HepG2 (cell line): ENCODE data around the gene POFUT2. TPM values are rescaled to one million over a fixed set of nuclear protein-coding genes. Genes with fewer than 3 reads are reported as not detected.

Experiments used
- ATAC-seq: fragments of 200-7000 bp; cut with Tn5 transposase; 3 replicates; pipeline ENCODE4 v1.9.1; 2020; ENCODE audit warnings: mild to moderate bottlenecking, moderate library complexity
- BruUV-seq: library from RNA; stranded (reverse); fragments of 400-500 nt; replicated peaks from 2 replicates; lab custom pipeline; 2021; lab: Mats Ljungman, UMichigan
- CTCF ChIA-PET: fragments of 300-600 bp; formaldehyde crosslinking; extraction: SDS; loops from one replicate; lab custom pipeline; 2021; ENCODE audit warnings: low total read pairs, inconsistent platforms, low intra/inter-chr PET ratio; lab: Yijun Ruan, JAX
- POLR2A ChIA-PET: fragments of 350-600 bp; sonication (Branson Sonifier 250); formaldehyde crosslinking; loops from one replicate; lab custom pipeline; 2020; ENCODE audit warnings: antibody characterized with exemption, inconsistent platforms; lab: Yijun Ruan, JAX
- DNase-seq: peaks from one replicate; pipeline ENCODE4 v3.0.0-alpha.2; 2015; ENCODE audit warnings: low spot score
- FAIRE-seq: peaks from 3 replicates; lab custom pipeline; 2011; peaks lifted over from hg19 to GRCh38; lab: Jason Lieb, UNC
- H2AFZ ChIP-seq: one replicate; pipeline ENCODE4 v1.6.1; 2011; ENCODE audit warnings: low read length, inconsistent platforms
- H3K27ac ChIP-seq: fragments of 300-600 bp; 3 replicates; pipeline ENCODE4 v1.8.0; 2011; ENCODE audit warnings: mixed run types, mild to moderate bottlenecking, mixed read lengths, low read length, inconsistent platforms; ENCODE audit not compliant: insufficient read depth; ENCODE audit errors: extremely low read length
- H3K27me3 ChIP-seq, 2 experiments: fragments of 200-600 bp in 1 of 2; 2 replicates in 1 of 2; 3 replicates in 1 of 2; pipeline versions ENCODE4 v1.6.0 to v1.8.0; 2011; ENCODE audit warnings: low read length in 2 of 2, mild to moderate bottlenecking in 2 of 2, moderate library complexity in 2 of 2, inconsistent platforms in 1 of 2; ENCODE audit not compliant: insufficient read depth in 2 of 2, control insufficient read depth in 1 of 2
- H3K36me3 ChIP-seq, 2 experiments: fragments of 200-600 bp in 1 of 2; replicated peaks in 1 of 2; 2 replicates in 1 of 2; 3 replicates in 1 of 2; pipeline versions ENCODE4 v1.5.1 to v1.8.0; 2011; ENCODE audit warnings: low read length in 2 of 2, inconsistent platforms in 1 of 2; ENCODE audit not compliant: insufficient read depth in 2 of 2, control insufficient read depth in 1 of 2
- H3K4me1 ChIP-seq: 2 replicates; pipeline ENCODE4 v1.5.1; 2012; ENCODE audit warnings: low read length, inconsistent platforms; ENCODE audit not compliant: insufficient read depth
- H3K4me2 ChIP-seq: 2 replicates; pipeline ENCODE4 v1.6.0; 2011; ENCODE audit warnings: low read depth, low read length, inconsistent platforms
- H3K4me3 ChIP-seq, 3 experiments: fragments of 200-600 bp in 1 of 3; sonication (generic), shearing (Covaris generic) in 1 of 3; replicated peaks in 1 of 3; 2 replicates each; pipeline ENCODE4 v1.5.1; 2011 to 2016; ENCODE audit warnings: low read length in 3 of 3, inconsistent platforms in 2 of 3, low read depth in 2 of 3, mild to moderate bottlenecking in 2 of 3, control low read depth in 1 of 3, mixed read lengths in 1 of 3; ENCODE audit not compliant: insufficient read depth in 1 of 3
- H3K79me2 ChIP-seq: one replicate; pipeline ENCODE4 v1.6.1; 2011; ENCODE audit warnings: low read length, inconsistent platforms; ENCODE audit not compliant: insufficient read depth
- H3K9ac ChIP-seq: 2 replicates; pipeline ENCODE4 v1.6.0; 2011; ENCODE audit warnings: mild to moderate bottlenecking, low read depth, low read length, inconsistent platforms; ENCODE audit not compliant: insufficient read depth
- H3K9me3 ChIP-seq: 2 replicates; pipeline ENCODE4 v1.5.1; 2012; ENCODE audit warnings: mild to moderate bottlenecking, low read length
- H4K20me1 ChIP-seq: 2 replicates; pipeline ENCODE4 v1.6.0; 2011; ENCODE audit warnings: inconsistent platforms, mild to moderate bottlenecking, low read length, moderate library complexity; ENCODE audit not compliant: insufficient read depth
- HDAC1 ChIP-seq: sonication (generic); formaldehyde crosslinking; IDR thresholded peaks from 2 replicates; pipeline ENCODE4 v1.5.1; 2020; ENCODE audit warnings: mild to moderate bottlenecking, missing genetic modification reagents
- NFE2L2 ChIP-seq: fragments of 150-350 bp; IDR thresholded peaks from 2 replicates; pipeline ENCODE4 v1.6.1; 2014; ENCODE audit warnings: low read length
- TAF1 ChIP-seq: sonication (generic); formaldehyde crosslinking; IDR thresholded peaks from 2 replicates; pipeline ENCODE4 v1.4.0; 2020; ENCODE audit warnings: missing genetic modification reagents
- TRIM24 ChIP-seq: sonication (generic); formaldehyde crosslinking; IDR thresholded peaks from 2 replicates; pipeline ENCODE4 v1.8.0; 2022; ENCODE audit warnings: mild to moderate bottlenecking, missing genetic modification reagents
- WIZ ChIP-seq: sonication (generic); formaldehyde crosslinking; IDR thresholded peaks from 2 replicates; pipeline ENCODE4 v1.5.1; 2020; ENCODE audit warnings: mild to moderate bottlenecking, missing genetic modification reagents
- XRCC5 ChIP-seq: fragments of 200-400 bp; formaldehyde crosslinking; optimal IDR thresholded peaks from 2 replicates; pipeline ENCODE3; 2017; ENCODE audit warnings: mild to moderate bottlenecking, low read length
- ZBTB1 ChIP-seq: sonication (generic); formaldehyde crosslinking; IDR thresholded peaks from 2 replicates; pipeline ENCODE4 v1.4.0; 2020; ENCODE audit warnings: missing genetic modification reagents, borderline replicate concordance
- ZFP41 ChIP-seq: sonication (generic); formaldehyde crosslinking; IDR thresholded peaks from 2 replicates; pipeline ENCODE4 v1.4.0; 2020; ENCODE audit warnings: mild to moderate bottlenecking, missing genetic modification reagents, borderline replicate concordance
- ZNF12 ChIP-seq: sonication (generic); formaldehyde crosslinking; IDR thresholded peaks from 2 replicates; pipeline ENCODE4 v1.5.0; 2020; ENCODE audit warnings: missing genetic modification reagents
- ZNF329 ChIP-seq: sonication (generic); formaldehyde crosslinking; IDR thresholded peaks from 2 replicates; pipeline ENCODE4 v1.9.0; 2021; ENCODE audit warnings: low read depth, mild to moderate bottlenecking, missing genetic modification reagents
- ZNF335 ChIP-seq: sonication (generic); formaldehyde crosslinking; IDR thresholded peaks from 2 replicates; pipeline ENCODE4 v1.4.0; 2020; ENCODE audit warnings: missing genetic modification reagents
- ZSCAN25 ChIP-seq: sonication (generic); formaldehyde crosslinking; IDR thresholded peaks from 2 replicates; pipeline ENCODE4 v1.8.0; 2022; ENCODE audit warnings: mild to moderate bottlenecking, missing genetic modification reagents
- WGBS: methylation state at CpG from one replicate; pipeline ENCODE4 v1.1.6; 2017; ENCODE audit warnings: low lambda C conversion rate; 5-methylcytosine and 5-hydroxymethylcytosine counted together
- in situ Hi-C: cut with HindIII; loops from 2 replicates; pipeline ENCODE4 v1.10.0; 2017; ENCODE audit warnings: low pct_unique_long_range_greater_than_20kb; ENCODE audit not compliant: extremely low pct_ligation_motif_present
- intact Hi-C: fragments of 100-400 bp; cut with micrococcal nuclease; formaldehyde crosslinking; loops from one replicate; pipeline ENCODE4 v1.10.0; 2022; ENCODE audit not compliant: unreplicated experiment
- polyA plus RNA-seq, 8 experiments: library from polyadenylated mRNA; depleted of rRNA in 3 of 8; stranded (reverse) in 7 of 8; unstranded in 1 of 8; fragments of >200 nt; fragmentation: Illumina TruSeq in 4 of 8; extraction: Trizol in 4 of 8; gene quantifications; 2 replicates each; pipeline versions ENCODE4 v1.2.1 to v1.2.3, GENCODE V29; 2011 to 2016; ENCODE audit warnings: low read depth in 4 of 8, missing spikeins in 1 of 8, mixed read lengths in 1 of 8; ENCODE audit not compliant: insufficient read depth in 1 of 8
- total RNA-seq, 5 experiments: library from RNA; depleted of rRNA; stranded (reverse); fragments of >200 nt; fragmentation: Illumina TruSeq; extraction: Trizol; gene quantifications; 2 replicates each; pipeline ENCODE4 v1.2.3, GENCODE V29; 2016; ENCODE audit warnings: low read depth in 1 of 5
- TF ChIP-seq, protein P1 (sequence below): sonication (generic); formaldehyde crosslinking; IDR thresholded peaks from 2 replicates; pipeline ENCODE4 v1.8.0; 2022; ENCODE audit warnings: missing genetic modification reagents, mild to moderate bottlenecking, borderline replicate concordance
- TF ChIP-seq, protein P2 (sequence below): sonication (generic); formaldehyde crosslinking; conservative IDR thresholded peaks from 2 replicates; pipeline ENCODE4 v1.5.0; 2020; ENCODE audit warnings: missing genetic modification reagents
- TF ChIP-seq, protein P3 (sequence below): sonication (generic); formaldehyde crosslinking; IDR thresholded peaks from 2 replicates; pipeline ENCODE4 v1.5.1; 2020; ENCODE audit warnings: mild to moderate bottlenecking, moderate library complexity, missing genetic modification reagents
- TF ChIP-seq, protein P4 (sequence below): sonication (generic); formaldehyde crosslinking; IDR thresholded peaks from 2 replicates; pipeline ENCODE4 v1.8.0; 2022; ENCODE audit warnings: missing genetic modification reagents, mild to moderate bottlenecking, moderate library complexity, borderline replicate concordance
- TF ChIP-seq, protein P5 (sequence below): sonication (generic); formaldehyde crosslinking; IDR thresholded peaks from 2 replicates; pipeline ENCODE4 v1.8.1; 2023; ENCODE audit warnings: mild to moderate bottlenecking, missing genetic modification reagents, borderline replicate concordance
- TF ChIP-seq, protein P6 (sequence below): sonication (generic); formaldehyde crosslinking; IDR thresholded peaks from 2 replicates; pipeline ENCODE4 v1.5.0; 2020; ENCODE audit warnings: missing genetic modification reagents, mild to moderate bottlenecking, borderline replicate concordance

POFUT2 gene
- total and polyA plus RNA-seq, 2 of the 13 experiments (the other 11 are each of a cell fraction or from before 2014, with no cell fraction given), result 22.8 to 24.0 TPM

DNA sequence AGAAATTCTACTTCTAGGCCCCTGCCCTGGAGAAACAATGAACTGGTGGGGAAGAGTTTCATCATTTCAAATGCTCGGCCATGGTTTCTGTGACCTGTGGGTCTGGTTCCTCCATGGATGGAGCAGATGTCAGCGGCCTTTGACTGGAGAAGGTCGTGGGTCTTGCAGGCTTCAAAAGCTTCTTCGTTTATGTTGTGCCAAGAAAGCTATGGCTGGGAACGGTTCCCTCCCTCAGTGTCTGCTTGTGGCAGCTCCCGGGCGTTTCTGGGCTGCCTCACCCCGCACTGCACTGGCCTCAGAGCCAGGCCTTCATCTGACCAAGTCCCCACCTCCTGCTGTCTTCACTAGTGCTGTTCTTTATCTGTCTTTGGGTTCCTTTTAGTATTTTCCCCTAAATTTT is 46.4 kb upstream of the POFUT2 start:
- no peaks in the 10 kb centered on the region for H3K9me3 ChIP-seq
- ChIA-PET CTCF (no interaction called here), POLR2A (interaction anchor here (0.8 kb wide), 1 partner anchor 191 kb away, joined by 3 read pairs; no protein-coding TSS in a partner anchor)
- FAIRE-seq (no peak), ATAC-seq (no peak), DNase-seq (no peak)
- peak overlapping the region; percentile 13; the same call in 1 of the 2 replicates for H3K4me2 ChIP-seq
- no peaks in the 10 kb centered on the region for H4K20me1 ChIP-seq
- no peaks in the 10 kb centered on the region for H3K36me3 ChIP-seq
- intact Hi-C loops, result no loop called here
- H3K79me2 ChIP-seq, result no peaks in the 10 kb centered on the region
- H3K9ac ChIP-seq, result no peak overlapping the region
- no peaks in the 10 kb centered on the region for H3K27me3 ChIP-seq
- no peak overlapping the region for H2AFZ ChIP-seq
- in situ Hi-C loops, result no loop called here
- H3K27ac ChIP-seq, result no peak overlapping the region
- H3K4me3 ChIP-seq, result no peak overlapping the region
- WGBS, result 46% methylated on average over 8 of the region's 8 CpGs
- no TSS peak for BruUV-seq
- H3K4me1 ChIP-seq, result peaks cover 84% of the 10 kb centered on the region
- TF ChIP-seq, protein P1, sequence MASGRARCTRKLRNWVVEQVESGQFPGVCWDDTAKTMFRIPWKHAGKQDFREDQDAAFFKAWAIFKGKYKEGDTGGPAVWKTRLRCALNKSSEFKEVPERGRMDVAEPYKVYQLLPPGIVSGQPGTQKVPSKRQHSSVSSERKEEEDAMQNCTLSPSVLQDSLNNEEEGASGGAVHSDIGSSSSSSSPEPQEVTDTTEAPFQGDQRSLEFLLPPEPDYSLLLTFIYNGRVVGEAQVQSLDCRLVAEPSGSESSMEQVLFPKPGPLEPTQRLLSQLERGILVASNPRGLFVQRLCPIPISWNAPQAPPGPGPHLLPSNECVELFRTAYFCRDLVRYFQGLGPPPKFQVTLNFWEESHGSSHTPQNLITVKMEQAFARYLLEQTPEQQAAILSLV, result no peak
- TF ChIP-seq, protein P2, sequence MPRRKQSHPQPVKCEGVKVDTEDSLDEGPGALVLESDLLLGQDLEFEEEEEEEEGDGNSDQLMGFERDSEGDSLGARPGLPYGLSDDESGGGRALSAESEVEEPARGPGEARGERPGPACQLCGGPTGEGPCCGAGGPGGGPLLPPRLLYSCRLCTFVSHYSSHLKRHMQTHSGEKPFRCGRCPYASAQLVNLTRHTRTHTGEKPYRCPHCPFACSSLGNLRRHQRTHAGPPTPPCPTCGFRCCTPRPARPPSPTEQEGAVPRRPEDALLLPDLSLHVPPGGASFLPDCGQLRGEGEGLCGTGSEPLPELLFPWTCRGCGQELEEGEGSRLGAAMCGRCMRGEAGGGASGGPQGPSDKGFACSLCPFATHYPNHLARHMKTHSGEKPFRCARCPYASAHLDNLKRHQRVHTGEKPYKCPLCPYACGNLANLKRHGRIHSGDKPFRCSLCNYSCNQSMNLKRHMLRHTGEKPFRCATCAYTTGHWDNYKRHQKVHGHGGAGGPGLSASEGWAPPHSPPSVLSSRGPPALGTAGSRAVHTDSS (CRISPR knock-in tag), result no peak
- no peak for TF ChIP-seq ZNF335 (CRISPR knock-in tag)
- TF ChIP-seq NFE2L2, result no peak
- no peak for TF ChIP-seq ZFP41
- TF ChIP-seq, protein P3, sequence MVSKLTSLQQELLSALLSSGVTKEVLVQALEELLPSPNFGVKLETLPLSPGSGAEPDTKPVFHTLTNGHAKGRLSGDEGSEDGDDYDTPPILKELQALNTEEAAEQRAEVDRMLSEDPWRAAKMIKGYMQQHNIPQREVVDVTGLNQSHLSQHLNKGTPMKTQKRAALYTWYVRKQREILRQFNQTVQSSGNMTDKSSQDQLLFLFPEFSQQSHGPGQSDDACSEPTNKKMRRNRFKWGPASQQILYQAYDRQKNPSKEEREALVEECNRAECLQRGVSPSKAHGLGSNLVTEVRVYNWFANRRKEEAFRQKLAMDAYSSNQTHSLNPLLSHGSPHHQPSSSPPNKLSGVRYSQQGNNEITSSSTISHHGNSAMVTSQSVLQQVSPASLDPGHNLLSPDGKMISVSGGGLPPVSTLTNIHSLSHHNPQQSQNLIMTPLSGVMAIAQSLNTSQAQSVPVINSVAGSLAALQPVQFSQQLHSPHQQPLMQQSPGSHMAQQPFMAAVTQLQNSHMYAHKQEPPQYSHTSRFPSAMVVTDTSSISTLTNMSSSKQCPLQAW, result no peak
- no peak for TF ChIP-seq ZNF12 (CRISPR knock-in tag)
- no peak for TF ChIP-seq HDAC1 (CRISPR knock-in tag)
- no peak for TF ChIP-seq TAF1 (CRISPR knock-in tag)
- TF ChIP-seq, protein P4, sequence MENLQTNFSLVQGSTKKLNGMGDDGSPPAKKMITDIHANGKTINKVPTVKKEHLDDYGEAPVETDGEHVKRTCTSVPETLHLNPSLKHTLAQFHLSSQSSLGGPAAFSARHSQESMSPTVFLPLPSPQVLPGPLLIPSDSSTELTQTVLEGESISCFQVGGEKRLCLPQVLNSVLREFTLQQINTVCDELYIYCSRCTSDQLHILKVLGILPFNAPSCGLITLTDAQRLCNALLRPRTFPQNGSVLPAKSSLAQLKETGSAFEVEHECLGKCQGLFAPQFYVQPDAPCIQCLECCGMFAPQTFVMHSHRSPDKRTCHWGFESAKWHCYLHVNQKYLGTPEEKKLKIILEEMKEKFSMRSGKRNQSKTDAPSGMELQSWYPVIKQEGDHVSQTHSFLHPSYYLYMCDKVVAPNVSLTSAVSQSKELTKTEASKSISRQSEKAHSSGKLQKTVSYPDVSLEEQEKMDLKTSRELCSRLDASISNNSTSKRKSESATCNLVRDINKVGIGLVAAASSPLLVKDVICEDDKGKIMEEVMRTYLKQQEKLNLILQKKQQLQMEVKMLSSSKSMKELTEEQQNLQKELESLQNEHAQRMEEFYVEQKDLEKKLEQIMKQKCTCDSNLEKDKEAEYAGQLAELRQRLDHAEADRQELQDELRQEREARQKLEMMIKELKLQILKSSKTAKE (CRISPR knock-in tag), result no peak
- no peak for TF ChIP-seq XRCC5
- TF ChIP-seq, protein P5, sequence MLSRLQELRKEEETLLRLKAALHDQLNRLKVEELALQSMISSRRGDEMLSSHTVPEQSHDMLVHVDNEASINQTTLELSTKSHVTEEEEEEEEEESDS (CRISPR knock-in tag), result no peak
- no peak for TF ChIP-seq WIZ (CRISPR knock-in tag)
- TF ChIP-seq ZBTB1 (CRISPR knock-in tag), result no peak
- TF ChIP-seq ZSCAN25, result no peak
- TF ChIP-seq, protein P6, sequence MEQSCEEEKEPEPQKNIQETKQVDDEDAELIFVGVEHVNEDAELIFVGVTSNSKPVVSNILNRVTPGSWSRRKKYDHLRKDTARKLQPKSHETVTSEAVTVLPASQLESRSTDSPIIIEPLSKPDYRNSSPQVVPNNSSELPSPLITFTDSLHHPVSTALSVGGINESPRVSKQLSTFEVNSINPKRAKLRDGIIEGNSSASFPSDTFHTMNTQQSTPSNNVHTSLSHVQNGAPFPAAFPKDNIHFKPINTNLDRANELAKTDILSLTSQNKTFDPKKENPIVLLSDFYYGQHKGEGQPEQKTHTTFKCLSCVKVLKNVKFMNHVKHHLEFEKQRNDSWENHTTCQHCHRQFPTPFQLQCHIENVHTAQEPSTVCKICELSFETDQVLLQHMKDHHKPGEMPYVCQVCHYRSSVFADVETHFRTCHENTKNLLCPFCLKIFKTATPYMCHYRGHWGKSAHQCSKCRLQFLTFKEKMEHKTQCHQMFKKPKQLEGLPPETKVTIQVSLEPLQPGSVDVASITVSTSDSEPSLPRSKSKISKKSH, result no peak
- no peak for TF ChIP-seq TRIM24 (CRISPR knock-in tag)
- TF ChIP-seq ZNF329 (CRISPR knock-in tag), result no peak
